DMS114 treated with DMSO at 0.1 percent for 48 hours (cell line): ENCODE data around the gene RABGAP1L.

Experiments used
- DNase-seq: peaks from one replicate; lab custom pipeline; 2025; ENCODE audit not compliant: unreplicated experiment; lab: John Stamatoyannopoulos, UW

The RABGAP1L gene

DNA sequence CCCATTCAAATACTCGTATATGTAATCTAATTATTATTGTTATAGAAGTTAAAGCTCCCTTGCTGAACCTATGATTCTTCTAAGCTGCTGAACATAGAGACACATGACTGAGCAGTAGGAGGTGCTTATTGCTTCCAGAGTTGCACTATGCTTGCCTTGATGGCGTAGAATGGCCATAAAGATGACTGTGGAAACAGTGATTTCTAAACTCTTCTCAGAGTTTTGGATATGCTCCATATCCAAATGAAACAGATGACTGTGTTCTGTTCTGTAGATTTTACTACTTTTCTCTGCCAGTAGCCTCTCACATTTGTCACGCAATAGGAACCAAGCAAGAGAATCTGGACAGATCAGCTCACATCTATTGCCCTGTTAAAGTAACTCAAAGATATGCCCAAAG lies 752.3 kb downstream of the RABGAP1L start:
- DNase-seq: no peak

DNA sequence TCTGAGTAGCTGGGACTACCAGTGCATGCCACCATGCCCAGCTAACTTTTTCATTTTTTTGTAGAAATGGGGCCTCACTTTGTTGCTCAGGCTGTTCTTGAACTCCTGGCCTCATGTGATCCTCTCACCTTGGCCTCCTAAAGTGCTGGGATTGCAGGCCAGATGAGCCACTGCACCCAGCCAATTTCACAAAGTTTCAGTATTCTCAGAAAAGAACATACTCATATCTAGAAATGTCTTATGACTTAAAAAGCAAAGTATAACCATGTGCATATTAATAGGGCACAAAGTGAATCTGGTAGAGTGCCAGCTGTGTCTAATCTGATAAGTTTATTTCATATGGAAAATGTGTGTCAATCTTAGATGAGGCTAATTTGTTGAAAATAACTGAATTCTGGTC lies 752.9 kb downstream of the RABGAP1L start:
- DNase-seq: no peak

GRCh38 chr1:174913225-174913903 lies 754.0 kb downstream of the RABGAP1L start:
- DNase-seq: no peak

DNA sequence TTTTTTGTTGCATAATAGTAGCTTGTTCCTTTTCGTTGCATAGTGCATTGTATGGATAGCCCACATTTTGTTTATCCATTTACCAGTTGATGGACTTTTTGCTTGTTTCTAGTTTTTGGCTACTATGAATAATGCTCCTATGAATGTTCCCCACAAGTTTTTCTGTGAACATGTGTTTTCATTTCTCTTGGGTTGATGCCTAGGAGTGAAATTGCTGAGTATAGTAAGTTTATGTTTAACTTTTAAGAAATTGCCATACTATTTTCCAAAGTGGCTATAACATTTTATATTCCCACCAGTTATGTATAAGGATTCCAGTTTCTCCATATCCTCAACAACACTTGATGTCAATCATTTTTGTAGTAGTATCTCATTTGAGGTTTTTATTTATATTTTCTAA lies 755.7 kb downstream of the RABGAP1L start:
- no peak for DNase-seq

GRCh38 chr1:174916846-174917245 lies 757.5 kb downstream of the RABGAP1L start:
- DNase-seq: no peak

DNA sequence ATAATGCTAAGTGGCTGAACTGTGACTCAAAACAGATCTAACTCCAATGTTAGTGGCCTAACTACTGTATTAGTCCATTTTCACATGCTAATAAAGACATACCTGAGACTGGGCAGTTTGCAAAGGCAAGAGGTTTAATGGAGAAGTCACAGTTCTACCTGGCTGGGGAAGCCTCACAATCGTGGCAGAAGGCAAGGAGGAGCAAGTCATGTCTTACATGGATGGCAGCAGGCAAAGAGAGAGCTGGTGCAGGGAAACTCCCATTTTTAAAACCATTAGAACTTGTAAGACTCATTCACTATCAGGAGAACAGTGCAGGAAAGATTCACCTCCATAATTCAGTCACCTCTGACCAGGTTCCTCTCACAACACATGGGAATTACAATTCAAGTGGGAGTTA lies 760.8 kb downstream of the RABGAP1L start:
- DNase-seq: no peak

DNA sequence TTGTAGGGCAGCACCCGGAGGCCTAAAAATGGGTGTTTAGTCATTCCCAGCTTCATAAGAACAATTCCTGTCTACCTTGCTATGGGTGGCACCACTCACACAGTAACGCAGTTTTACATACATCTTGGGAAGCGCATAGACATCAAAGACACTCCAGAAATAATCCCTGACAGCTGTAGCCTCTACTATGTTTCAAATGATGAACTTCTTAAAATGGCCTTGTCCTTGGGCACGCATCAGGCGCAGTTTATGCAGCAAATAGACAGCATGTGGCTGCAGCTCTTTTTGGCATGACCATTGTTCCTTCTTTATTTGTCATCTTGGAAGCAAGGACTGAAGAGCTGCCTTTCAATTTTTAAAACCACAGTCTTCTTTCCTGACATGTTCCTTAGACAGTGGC lies 762.8 kb downstream of the RABGAP1L start:
- DNase-seq: no peak

DNA sequence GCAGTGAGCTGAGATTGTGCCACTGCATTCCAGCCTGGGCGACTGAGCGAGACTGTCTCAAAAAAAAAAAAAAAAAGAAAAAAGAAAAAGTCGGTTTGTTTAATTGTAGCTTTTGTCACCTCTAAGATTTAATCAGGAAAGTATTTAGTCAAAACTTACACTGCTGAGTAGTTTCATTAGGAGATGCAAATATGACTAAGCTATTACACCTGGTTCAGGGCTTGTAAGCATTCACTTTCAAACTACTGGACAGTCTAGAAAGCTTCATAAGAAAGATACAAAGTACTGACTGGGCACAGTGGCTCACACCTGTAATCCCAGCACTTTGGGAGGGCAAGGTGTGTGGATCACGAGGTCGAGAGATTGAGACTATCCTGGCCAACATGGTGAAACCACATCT lies 764.5 kb downstream of the RABGAP1L start:
- DNase-seq: no peak

GRCh38 chr1:174928541-174928940 lies 769.2 kb downstream of the RABGAP1L start:
- no peak for DNase-seq

DNA sequence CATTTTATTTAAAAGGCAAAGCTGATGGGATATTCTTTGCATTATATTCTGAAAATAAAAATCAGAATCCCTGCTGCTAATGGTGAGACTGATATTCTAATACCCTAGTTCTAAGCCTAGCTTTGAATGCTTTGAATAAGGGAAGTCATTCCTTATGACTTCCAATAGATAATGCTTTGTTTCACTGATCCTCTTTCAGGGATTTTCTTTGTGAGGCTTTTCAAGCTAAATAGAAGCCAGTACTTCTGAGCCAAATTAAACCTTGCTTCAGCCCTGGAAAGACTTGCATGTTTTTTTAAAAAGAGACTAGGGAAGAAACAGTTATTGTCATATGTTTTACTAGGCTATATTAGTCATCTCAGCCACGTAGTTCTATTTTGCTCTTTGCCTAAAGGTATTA lies 771.9 kb downstream of the RABGAP1L start:
- DNase-seq: no peak

DNA sequence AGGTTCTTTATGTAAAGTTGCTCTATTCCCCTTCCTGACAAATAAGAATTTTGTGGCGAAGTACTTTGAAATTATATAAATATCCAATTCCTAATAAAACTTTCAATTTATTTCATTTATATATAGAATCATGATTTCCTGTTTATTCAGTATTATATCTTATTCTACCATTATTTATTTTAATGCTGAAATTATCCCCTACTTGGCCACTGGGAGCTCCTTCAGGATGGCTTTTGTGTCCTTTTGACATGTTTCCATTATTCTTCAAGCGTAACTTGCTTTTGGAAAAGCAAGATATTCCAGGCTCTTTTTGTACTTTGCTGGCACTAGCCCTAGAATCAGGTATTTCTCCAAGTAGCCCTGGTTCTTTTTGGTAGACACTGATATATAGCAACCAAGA lies 773.3 kb downstream of the RABGAP1L start:
- no peak for DNase-seq

DNA sequence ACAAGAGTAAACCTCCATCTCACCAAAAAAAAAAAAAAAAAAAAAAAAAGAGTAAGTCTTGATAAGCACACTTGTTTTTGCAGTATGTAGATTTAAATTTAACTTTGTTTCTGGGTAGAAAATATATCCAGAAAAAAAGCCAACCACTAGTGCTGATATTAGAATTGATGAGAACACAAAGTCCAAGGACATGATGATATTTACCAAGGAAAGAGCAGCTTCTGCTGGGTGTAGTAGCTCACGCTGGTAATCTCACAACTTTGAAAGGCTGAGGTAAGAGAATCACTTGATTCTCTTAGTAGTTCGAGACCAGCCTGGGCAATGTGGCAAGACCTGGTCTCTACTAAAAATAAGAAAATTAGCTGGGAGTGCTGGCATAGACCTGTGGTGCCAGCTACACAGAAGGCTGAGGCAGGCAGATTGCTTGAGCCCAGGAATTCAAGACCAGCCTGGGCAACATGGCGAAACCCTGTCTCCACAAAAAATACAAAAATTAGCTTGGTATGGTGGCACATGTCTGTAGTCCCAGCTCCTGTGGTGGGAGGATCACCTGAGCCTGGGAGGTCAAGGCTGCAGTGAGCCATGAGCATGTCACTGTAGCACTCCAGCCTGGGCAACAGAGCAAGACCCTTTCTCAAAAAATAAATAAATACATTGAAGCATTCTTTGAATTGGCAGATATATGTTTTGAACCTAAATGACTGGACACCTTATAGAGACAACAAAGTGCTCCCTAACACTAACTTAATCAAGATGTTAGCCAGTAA lies 776.8 kb downstream of the RABGAP1L start:
- no peak for DNase-seq

- no peak for DNase-seq
Observed at GRCh38 chr1:174938281-174939007, 779.1 kb downstream of the RABGAP1L start.

DNA sequence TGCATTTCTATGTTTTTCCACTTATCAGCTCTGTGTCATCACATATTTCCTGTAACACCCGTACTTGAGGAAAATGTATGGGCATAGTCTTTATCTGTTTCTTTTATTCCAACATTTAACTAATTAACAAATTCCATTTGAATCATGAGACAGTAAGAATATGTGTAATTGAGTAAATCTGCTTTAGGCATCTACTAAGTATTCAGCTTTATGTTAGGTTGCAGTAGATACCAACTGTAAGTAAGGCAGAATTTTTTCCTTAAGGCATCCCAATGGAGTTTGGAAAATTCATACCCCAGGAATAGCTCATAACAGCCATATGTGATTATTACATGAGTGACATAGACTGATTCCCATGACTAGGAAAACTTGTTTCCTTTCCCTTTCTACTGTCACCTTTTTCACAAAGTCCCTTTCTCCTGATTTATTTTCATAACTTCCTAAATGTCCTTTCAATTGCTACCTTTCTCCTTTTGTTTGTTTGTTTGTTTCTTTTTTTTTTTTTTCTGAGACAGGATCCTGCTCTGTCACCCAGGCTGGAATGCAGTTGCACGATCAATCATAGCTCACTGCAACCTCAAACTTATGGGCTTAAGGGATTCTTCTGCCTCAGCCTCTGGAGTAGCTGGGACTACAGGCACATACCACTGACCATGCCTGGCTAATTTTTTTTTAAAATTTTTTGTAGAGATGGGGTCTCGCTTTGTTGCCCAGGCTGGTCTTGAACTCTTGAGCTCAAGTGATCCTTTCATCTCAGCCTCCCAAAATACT lies 780.6 kb downstream of the RABGAP1L start:
- DNase-seq: no peak

GRCh38 chr1:174940646-174941175 lies 781.4 kb downstream of the RABGAP1L start:
- no peak for DNase-seq

GRCh38 chr1:174942547-174943255 lies 783.4 kb downstream of the RABGAP1L start:
- DNase-seq: no peak

- DNase-seq: no peak
Observed at GRCh38 chr1:174946031-174946430, 786.7 kb downstream of the RABGAP1L start.

DNA sequence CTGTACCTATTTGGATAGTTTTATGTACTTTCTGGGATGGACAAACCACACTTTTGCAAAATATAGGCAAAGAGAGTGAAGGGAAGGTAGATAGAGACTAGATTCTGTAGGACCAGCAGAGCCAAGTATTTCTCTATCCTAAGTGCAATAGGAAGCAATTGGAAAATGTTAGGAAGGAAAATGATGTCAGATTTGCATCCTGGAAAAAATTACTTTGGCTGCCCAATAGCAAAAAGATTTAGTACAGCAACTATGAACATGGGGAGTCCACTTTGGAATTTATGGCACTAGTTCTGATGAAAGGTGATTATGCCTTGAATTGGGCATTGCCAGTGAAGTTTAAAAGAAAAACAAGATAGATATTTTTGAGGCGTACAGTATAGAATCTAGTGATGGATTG lies 789.7 kb downstream of the RABGAP1L start:
- no peak for DNase-seq

GRCh38 chr1:174949645-174950044 lies 790.3 kb downstream of the RABGAP1L start:
- DNase-seq: no peak

- no peak for DNase-seq
Observed at GRCh38 chr1:174953285-174954072, 794.2 kb downstream of the RABGAP1L start.
